Middle frontal gyrus (tissue), 1 donor: Measurements from ENCODE around the gene KDM2B.

Experiments
- DNase-seq: peaks from one replicate; pipeline ENCODE4 v3.0.0-alpha.2; 2015; ENCODE audit warnings: low spot score; ENCODE audit errors: extremely low spot score

KDM2B gene

DNA sequence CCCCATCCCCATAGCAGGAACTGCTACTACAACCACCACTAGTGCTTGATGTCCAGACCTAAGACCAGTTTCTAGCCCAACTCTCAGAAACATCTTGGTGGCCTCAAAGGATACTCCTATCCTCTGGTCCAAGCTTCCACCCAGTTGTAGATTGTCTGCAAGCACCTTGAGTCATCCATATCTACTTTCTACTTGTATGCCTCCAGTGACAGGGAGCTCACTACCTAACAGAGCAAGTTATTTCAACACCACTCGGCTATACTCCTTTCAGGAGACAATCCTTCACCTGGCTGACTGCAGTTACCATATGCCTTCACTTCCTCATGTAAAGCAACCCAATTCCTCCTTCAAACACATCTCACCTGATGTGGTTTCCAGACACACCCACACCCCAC is 49.5 kb downstream of the KDM2B start:
- DNase-seq: no peak

DNA sequence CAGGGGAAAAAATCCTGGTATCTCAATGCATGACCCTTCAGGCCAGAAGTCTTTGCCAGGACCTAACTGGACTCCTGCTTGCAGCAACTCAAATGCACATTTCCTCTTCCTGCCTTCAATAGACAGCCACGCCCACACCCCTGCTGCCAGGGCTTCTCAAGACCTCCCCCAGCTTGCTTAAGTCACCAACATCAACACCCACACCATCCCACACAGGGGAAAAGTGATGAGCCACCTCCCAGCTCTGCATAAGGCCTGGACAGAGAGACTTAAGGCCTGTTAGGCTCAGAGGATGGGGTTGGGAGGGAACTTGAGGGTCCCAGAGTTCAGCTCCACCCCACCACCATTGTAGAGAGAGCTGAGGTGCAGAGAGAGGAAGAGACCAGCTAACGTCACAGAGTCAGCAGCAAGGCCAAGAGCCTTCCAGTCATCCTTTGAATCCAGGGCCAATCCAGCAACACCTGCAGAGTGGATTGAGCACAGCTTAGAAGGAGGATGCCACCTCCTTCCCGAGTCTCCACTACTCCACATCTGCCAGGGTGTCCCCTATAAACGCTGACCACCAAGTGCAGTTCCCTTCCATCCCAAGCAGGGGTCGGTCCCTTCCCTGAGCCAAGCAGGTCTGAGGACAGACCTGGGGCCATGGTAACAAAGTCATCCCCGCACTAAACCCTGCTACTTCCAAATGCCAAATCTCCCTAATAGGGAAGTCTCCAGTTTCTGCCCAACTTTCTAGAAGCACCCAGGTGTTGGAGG is 50.0 kb downstream of the KDM2B start:
- DNase-seq: no peak

DNA sequence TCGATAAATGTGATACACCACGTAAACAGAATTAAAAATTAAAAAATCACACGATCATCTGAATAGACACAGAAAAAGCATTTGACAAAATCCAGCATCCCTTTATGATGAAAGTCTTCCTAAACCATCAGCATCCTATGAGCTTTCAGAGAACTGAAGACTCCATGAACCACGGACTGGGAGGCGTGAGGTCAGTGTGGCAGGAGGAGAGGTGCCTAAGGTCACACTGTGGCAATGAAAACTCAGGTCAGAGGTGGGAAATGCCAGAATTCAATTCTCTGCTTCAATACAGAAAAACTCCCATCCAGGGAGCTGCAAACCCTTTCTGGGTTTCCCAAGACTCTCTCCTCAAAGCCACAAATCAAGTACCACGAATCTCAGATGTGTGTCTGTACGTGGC is 51.6 kb downstream of the KDM2B start:
- DNase-seq: no peak

DNA sequence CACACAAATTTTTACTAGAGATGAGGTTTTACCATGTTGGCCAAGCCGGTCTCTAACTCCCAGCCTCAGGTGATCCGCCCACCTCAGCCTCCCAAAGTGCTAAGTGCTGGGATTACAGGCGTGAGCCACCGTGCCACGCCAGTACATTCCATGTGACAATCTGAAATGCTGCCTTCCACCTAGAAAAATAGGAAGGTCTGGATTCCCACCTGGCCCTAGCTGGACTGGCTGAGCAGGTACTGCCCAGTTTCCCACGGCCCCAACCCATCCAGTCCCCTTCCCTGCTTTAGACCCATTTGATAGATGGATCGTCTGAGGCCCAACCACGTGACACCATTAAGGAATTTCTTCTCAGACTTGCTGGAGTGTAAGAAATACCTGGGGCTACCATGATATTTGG is 55.4 kb downstream of the KDM2B start:
- DNase-seq: no peak

DNA sequence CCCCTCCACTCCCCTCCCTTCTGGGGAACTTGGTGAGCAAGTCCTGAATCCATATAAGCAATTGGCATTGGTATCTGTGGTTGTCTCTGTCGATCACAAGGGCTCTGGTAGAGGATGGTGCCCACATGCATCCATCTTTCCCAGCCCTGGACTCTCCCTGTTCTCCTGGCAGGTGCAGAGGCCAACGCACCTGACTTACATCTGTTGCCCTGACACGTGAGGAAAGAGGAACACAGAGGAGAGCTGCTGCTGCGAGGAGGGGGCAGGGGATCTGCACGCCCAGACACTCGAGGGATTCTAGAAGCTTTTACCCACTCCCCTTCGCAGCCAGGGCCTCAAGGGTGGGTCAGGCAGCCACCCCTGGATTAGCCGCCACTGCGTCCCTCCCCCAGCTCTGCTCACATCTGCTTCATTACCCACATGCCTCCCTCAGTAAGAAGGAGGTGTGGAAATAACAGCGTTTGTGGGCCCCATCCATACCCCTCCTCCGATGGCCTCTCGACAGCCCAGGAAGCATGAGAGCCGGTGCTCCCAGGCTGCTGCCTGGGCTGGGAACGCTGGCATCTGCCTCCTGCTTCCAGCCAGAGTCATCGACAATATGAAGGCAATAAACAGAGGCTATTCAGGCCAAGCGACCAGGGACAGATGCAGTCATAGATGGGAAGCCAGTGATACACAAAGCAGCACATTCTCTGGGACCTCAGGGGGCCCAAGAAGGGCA is 56.5 kb downstream of the KDM2B start:
- DNase-seq: no peak

DNA sequence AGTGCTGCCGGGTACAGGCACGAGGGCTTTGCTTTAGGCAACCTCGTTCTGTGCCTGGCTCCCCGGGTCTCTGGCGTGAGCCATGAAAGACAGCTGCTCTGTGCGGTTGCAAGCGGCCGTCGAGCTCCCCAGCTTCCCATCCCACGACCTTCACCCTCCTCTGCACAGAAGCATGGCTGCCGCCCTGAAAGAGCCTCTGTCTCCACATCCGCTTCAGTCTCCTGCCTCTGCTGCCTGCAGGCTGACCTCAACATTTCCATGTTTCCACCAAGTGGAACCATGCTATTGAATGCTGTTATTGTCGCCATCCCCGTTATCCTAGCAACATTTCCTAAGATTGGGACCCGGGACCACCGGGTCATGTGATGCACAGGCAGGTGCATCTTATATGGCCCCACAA is 57.1 kb downstream of the KDM2B start:
- DNase-seq: no peak

DNA sequence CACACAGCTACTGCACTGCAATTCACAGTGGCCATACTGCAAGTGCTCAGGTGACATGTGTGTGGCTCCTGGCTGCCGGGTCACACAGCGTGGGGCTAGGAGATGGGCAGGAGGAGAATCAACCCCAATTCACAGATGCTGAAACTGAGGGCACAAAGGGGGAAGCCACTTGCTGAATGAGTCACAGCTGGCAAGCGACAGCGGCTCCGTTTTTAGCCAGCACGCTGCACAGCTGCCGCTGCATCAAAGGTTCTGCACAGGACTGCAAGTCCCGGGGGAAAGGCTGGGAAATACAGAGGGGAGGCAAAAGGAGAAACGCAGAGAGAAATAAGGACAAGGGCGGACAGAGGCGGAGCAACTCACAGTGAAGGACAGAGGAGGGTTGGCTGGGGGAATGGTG is 57.9 kb downstream of the KDM2B start:
- DNase-seq: no peak

DNA sequence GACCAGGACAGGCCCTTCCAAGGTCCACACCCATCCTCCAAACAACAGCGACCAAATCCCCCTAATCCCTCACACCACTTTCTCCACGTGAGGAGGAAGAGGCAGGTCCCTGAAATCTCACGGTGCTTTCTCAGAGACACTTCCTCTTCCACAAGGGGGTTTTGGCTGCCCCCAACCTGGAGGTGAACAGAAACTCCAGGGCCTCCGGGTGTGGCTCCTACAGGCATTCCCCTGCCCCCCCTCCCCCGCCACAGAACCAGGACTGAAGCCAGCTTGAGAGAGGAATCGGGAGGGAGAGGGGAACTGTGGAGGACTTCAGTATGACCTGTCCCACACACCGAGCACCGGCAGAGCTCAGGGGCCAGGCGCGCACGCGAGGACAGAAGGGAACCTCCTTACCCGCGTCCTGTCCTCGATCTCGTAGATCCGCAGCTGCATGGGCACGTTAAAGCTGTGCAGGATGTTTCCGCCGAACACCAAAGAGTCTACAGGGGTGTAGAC is 60.2 kb downstream of the KDM2B start:
- DNase-seq: no peak

DNA sequence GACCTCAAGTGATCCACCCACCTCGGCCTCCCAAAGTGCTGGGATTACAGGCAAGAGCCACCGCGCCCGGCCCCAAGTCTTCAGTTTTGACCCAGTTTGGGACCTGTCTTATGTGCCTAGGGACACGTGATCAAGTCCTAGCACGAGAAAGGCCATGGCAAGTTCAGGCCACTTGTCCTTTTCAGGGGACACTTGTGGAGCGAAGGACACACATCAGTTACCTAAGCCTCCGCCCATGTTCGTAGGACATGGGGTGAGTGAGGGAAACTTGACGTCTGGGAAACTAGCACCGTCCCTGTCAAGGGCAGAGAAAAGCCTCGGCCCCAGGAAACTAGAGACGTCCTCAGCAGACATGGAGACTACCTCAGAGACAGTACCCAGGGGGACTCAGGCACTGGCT is 60.7 kb downstream of the KDM2B start:
- no peak for DNase-seq

DNA sequence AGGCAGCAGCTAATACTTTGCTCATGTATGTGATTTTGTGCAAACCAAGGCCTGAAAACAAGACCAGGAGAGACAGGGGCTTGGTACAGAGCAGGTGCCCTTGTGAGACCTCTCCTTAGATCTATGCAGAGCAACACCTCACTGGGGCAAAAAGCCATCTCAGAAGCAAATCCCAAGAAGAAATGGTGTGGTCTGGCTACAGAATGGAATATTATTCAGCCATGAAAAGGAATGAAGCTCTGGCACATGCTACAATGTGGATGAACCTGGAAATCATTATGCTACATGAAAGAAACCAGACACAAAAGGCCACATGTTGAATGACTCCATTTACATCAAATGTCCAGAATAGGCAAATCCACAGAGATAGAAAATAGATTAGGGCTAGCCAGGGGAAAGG is 61.6 kb downstream of the KDM2B start:
- DNase-seq: no peak

DNA sequence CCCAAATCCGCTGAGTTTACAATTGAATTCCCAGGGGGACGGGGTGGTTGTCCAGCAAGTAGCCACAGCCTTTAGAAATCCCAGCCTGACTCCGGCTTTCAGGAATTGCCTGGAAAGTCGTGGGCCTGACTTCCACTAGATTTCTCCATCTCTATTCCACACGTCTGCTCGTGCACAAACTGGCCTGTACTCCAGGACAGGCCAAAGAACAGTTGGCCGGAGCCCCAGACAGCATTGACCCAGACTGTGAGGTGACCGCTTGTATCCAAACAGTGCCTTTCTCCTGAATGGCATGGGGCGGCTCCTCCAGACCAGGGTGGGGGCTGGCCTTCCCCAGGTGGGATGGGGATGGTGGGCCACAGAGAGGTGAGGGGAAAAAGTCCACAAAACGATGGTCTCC is 62.2 kb downstream of the KDM2B start:
- DNase-seq: no peak

DNA sequence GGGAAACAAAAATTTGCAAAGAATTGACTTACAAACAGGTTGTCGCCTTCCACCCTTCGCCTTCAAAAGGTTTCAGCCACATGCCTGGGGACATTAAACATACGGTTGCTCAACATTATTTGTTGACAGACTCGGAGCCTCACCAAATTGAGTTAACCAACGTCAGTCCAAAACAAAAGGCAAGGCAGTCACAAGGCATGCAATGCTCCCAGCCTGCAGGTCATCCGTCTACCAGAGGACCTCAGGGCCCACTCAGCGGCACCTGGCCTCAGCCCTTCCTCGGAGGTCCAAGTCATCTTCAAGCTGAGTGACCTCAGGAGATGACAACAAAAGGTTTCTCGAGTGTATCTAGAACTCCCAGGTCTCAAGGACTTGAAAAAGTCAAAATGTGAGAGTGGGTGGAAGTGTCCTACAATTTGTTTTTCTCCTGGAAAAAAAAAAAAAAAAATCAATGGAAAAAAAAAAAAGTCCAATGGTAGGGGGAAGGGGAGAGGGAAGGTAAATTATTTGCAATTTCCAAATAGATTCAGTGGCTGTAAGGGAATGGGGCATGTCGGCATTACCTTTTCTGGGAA is 64.3 kb downstream of the KDM2B start:
- DNase-seq: no peak

DNA sequence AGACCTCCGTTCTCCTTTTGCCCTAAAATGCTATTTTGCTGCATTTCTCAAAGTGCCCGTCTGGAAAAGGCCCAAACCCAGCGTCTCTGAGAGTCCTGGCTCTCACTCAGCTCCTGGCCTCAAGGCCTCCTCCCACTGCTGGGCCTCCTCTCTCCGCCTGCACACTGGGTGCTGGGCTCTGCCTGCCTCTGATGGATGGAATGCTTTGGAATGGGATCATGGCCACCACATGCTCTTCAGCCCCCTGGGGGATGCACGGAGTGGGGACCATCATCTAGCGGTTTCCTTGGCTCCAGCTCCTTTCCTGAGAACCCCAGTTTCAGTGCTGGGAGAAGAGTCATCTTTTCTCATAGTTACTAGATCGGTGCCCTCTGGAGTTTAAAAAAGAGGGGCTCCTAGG is 65.2 kb downstream of the KDM2B start:
- DNase-seq: no peak

DNA sequence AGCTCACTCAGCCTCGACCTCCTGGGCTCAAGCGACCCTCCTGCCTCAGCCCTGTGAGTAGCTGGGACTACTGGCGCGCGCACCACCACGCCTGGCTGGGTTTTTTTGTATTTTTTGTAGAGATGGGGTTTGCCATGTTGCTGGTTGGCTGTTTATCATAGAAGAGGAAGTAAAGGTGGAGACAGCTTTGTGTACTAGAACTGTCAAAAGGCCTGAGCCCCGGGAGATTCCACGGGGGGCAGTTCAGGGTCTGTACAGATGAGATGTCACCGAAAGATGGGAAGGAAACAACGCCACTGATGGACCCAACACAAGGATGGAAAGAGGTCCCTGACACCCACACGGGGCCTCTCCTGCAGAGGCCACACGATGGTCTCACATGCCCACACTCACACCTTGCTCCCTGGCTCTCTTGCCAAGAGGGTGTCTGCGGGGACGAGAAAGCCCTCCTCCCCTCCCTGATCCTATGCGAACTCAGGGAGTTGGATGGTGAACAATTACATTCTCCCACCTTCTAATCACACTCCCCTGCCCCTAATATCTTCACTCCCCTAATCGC is 66.6 kb downstream of the KDM2B start:
- DNase-seq: no peak

DNA sequence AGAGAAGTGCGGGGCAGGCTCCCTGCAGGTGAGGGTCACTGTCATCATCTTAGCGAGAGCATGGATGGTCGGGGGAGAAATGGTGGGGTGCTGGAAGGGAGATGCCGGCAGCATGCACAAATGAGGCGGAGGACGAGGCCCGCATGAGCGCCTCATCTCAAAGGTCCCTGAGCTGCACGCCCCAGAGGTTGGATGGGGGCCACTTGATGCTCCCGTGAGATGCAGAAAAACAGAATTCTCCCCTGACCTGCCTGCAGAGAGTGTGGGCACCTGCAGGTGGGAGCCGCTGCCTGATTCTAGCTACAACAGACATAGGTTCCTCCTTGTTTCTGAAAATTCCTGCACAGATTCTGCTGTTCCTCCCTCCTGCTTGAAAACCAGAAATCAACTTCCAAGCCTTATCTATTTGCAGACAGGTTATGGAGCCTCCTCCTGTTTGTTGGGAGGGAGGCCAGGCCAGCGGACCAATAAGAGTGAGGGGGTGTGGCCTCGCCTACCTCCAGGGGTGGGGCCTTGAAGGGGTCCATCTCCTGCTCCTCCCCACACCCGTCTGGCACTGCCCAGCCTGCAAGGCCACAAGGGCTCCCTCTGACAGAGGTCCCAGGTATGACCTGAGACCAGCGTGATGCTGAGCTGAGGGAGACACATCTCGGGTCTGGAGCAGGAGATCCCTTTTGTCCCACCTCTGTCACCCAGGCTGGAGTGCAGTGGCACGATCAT is 67.2 kb downstream of the KDM2B start:
- DNase-seq: no peak

DNA sequence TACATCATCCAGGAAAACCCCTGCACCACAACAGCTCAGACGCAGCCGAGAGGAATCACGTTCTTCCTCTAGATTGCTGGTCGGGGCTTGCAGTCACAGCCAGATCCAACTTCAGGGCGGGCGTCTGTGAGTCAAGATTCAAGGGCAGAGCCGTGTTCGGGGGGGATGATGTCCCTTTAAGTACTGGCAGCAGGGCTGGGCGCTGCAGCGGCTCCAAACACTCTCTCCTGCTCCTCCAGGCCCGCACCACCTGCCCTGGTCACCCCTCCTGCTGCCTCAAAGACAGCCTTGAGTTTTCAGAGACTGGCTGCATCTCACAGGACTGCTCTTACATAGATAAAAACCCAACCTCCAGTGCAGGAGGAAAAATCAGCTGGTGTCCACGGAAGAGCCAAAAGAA is 68.3 kb downstream of the KDM2B start:
- no peak for DNase-seq

DNA sequence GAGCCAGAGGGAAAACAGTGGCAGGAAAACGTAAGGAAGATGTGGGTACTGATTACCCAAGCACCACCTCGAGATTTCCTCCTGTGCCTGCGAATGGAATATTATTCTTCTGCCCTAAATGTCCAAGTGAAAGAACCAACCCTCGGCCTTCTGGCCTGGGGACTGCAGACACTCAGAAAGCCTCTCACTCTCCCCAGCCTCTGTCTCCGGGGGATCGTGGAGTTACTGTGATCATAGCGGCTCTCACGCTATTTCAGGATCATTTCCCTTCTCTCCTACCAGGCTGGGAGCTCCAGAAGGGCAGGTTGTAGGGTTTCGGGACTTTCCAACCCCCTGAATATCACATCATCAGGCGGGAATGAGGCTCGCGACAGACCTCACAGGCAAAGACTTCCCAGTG is 68.9 kb downstream of the KDM2B start:
- DNase-seq: no peak

DNA sequence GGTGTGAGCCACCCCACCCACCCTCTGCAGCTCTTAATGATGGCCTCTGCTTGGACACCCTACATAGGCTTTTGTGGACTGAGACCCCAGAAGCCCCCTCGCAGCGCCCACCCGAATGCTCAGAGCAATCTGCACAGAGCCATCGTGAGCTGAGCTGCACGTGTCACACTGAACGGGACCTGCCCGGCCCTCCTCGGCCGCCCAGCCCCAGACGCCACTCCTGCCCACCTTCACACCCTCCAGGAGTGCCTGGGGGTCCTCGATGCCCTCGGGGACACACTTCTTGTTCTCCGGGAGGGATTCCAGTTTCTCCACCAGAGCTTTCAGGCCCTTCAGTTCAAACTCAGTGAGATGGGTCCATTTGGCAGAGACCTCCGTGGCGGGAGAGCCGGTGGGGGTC is 71.5 kb downstream of the KDM2B start:
- no peak for DNase-seq

DNA sequence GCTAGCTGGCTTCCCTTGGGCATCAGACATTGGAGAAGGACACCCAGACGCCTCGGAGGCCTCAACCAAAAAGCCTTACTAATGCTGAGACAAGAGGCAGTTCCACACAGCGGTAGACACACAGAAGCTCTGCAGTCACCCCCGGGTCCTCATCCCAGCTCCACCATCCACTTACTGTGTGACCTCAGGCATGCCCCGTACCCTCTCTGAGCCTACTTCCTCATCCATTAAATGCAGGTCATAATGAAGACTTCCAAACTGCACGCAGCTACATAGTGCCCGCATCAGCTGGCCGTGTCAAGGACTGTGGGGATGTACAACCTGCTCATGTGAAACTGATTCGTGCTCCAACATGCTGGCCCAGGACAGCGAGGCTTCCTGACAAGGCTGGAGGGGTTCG is 72.3 kb downstream of the KDM2B start:
- DNase-seq: no peak

DNA sequence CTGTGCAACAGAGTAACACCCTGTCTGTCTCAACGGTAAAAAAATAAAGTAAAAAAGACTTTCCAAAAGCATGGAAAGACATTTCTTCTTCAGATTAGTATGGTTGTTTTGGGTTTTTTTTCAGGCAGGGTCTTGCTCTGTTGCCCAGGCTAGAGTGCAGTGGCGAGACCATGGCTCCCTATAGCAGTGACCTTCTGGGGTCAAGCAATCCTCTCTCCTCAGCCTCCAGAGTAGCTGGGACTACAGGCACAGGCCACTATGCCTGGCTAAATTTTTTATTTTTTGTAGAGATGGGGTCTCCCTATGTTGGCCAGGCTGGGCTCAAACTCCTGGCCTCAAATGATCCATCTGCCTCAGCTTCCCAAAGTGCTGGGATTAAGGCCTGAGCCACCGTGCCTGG is 72.8 kb downstream of the KDM2B start:
- no peak for DNase-seq

DNA sequence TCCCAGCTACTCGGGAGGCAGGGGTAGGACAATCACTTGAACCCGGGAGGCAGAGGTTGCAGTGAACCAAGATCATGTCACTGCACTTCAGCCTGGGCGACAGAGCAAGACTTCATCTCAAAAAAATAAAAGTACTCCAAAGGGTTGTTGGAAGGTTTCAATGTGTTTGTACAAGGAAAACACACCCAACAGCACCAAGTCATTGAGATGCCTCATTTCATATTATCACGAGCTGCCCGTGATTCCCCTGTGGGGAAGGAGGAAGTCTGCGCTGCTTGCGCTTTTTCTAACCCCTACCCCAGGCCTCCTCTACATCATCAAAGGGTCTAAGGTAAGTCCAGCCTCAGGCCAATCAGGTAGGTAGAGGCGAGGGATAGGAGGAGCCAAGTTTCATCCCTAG is 73.6 kb downstream of the KDM2B start:
- DNase-seq: no peak

DNA sequence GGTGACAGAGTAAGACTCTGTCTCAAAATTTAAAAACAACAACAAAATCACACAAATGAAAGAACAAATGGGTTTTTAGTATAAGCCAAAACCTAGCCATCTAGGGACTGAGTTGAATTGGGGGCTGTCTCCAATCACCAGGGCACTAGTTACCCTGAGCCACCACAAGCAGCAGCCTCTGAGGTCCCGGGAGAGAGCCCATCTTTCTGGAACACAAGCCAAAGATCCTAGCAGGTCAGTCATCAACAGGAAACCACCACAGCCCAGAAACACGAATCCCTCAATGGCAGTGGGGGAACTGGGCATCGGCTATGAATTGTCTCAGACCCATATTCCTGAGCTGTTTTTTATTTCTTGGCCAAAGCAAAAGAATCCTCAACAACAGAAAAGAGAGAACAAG is 75.3 kb downstream of the KDM2B start:
- no peak for DNase-seq
